SK-N-SH (cell line): Measurements from ENCODE around the gene MYOM1. TPM values are rescaled to one million over a fixed set of nuclear protein-coding genes. Genes with fewer than 3 reads are reported as not detected.

ENCODE experiments used
- CTCF ChIA-PET: fragments of 300-600, 350-600 bp; formaldehyde crosslinking; extraction: SDS; loops from one replicate; lab custom pipeline; 2021; lab: Yijun Ruan, JAX
- POLR2A ChIA-PET: fragments of 350-600 bp; sonication (Branson Sonifier 250); formaldehyde crosslinking; extraction: SDS; loops from one replicate; lab custom pipeline; 2020; ENCODE audit warnings: antibody characterized with exemption, inconsistent platforms; lab: Yijun Ruan, JAX
- DNase-seq: peaks from one replicate; pipeline ENCODE4 v3.0.0; 2012
- H2AFZ ChIP-seq: fragments of 200-600 bp; sonication (generic); 2 replicates; pipeline ENCODE4 v1.8.1; 2016; ENCODE audit warnings: antibody characterized with exemption, mild to moderate bottlenecking, low read depth
- H3F3A ChIP-seq: fragments of 200-600 bp; sonication (generic); replicated peaks from 2 replicates; pipeline ENCODE3; 2016; ENCODE audit warnings: antibody characterized with exemption, mild to moderate bottlenecking; ENCODE audit not compliant: insufficient read depth
- H3K27ac ChIP-seq, 2 experiments: fragments of 200-500 bp in 1 of 2; fragments of 200-600 bp in 1 of 2; sonication (Bioruptor generic) in 1 of 2; sonication (generic), shearing (Covaris generic) in 1 of 2; 2 replicates each; pipeline versions ENCODE4 v1.5.1 to v1.6.1; 2014 to 2016; ENCODE audit warnings: low read depth in 2 of 2, inconsistent platforms in 1 of 2, low read length in 1 of 2, mild to moderate bottlenecking in 1 of 2, mixed read lengths in 1 of 2
- H3K27me3 ChIP-seq: fragments of 200-600 bp; sonication (generic), shearing (Covaris generic); 2 replicates; pipeline ENCODE4 v1.6.1; 2016; ENCODE audit warnings: mixed run types; ENCODE audit not compliant: insufficient read depth
- H3K36me3 ChIP-seq, 2 experiments: fragments of 200-500 bp in 1 of 2; fragments of 200-600 bp in 1 of 2; sonication (Bioruptor generic) in 1 of 2; sonication (generic) in 1 of 2; replicated peaks in 1 of 2; 2 replicates each; pipeline versions ENCODE3 to v1.5.1; 2014 to 2016; ENCODE audit warnings: low read length in 1 of 2, mild to moderate bottlenecking in 1 of 2; ENCODE audit not compliant: insufficient read depth in 2 of 2, control insufficient read depth in 1 of 2
- H3K4me1 ChIP-seq, 2 experiments: fragments of 200-500 bp in 1 of 2; fragments of 200-600 bp in 1 of 2; sonication (Bioruptor generic) in 1 of 2; sonication (generic), shearing (Covaris generic) in 1 of 2; 2 replicates each; pipeline versions ENCODE4 v1.5.1 to v1.6.1; 2014 to 2016; ENCODE audit warnings: low read depth in 1 of 2, low read length in 1 of 2, mixed run types in 1 of 2; ENCODE audit not compliant: insufficient read depth in 2 of 2, control insufficient read depth in 1 of 2
- H3K4me2 ChIP-seq: fragments of 200-600 bp; sonication (generic), shearing (Covaris generic); 2 replicates; pipeline ENCODE4 v1.6.1; 2017; ENCODE audit warnings: mixed run types
- H3K4me3 ChIP-seq, 2 experiments: fragments of 200-500 bp in 1 of 2; fragments of 200-600 bp in 1 of 2; sonication (Bioruptor generic) in 1 of 2; sonication (generic), shearing (Covaris generic) in 1 of 2; 2 replicates each; pipeline versions ENCODE4 v1.5.1 to v1.8.1; 2014 to 2016; ENCODE audit warnings: low read depth in 2 of 2, inconsistent platforms in 1 of 2, low read length in 1 of 2, mild to moderate bottlenecking in 1 of 2, mixed read lengths in 1 of 2, moderate library complexity in 1 of 2
- H3K79me2 ChIP-seq: fragments of 200-600 bp; sonication (generic); 2 replicates; pipeline ENCODE4 v1.8.1; 2017; ENCODE audit warnings: mild to moderate bottlenecking; ENCODE audit not compliant: insufficient read depth
- H3K9ac ChIP-seq: fragments of 200-600 bp; sonication (generic); 2 replicates; pipeline ENCODE4 v1.6.1; 2017; ENCODE audit warnings: mixed run types
- H3K9me2 ChIP-seq: fragments of 200-600 bp; sonication (generic); 2 replicates; pipeline ENCODE4 v1.6.1; 2017; ENCODE audit warnings: mixed run types
- H3K9me3 ChIP-seq: fragments of 200-600 bp; sonication (generic); 2 replicates; pipeline ENCODE4 v1.6.1; 2017; ENCODE audit warnings: mixed run types, mild to moderate bottlenecking, moderate library complexity
- H4K20me1 ChIP-seq: fragments of 200-600 bp; sonication (generic); 2 replicates; pipeline ENCODE4 v1.6.1; 2017; ENCODE audit warnings: mild to moderate bottlenecking, mixed run types; ENCODE audit not compliant: insufficient read depth
- CTCF ChIP-seq: fragments of 200-600 bp; sonication (generic); IDR thresholded peaks from 2 replicates; pipeline ENCODE4 v1.6.1; 2017; ENCODE audit warnings: antibody characterized with exemption, mild to moderate bottlenecking, moderate library complexity
- ELF1 ChIP-seq: IDR thresholded peaks from 2 replicates; pipeline ENCODE4 v1.4.0; 2012
- EP300 ChIP-seq, 2 experiments: IDR thresholded peaks; 2 replicates each; pipeline versions ENCODE4 v1.4.0 to v1.6.1; 2012; ENCODE audit warnings: borderline replicate concordance in 1 of 2, low read depth in 1 of 2, low read length in 1 of 2
- FOXM1 ChIP-seq: IDR thresholded peaks from 2 replicates; pipeline ENCODE4 v1.4.0; 2012; ENCODE audit warnings: low read depth, mild to moderate bottlenecking
- MEF2A ChIP-seq: IDR thresholded peaks from 2 replicates; pipeline ENCODE4 v1.4.0; 2012; ENCODE audit warnings: low read depth, borderline replicate concordance
- NFIC ChIP-seq: IDR thresholded peaks from 2 replicates; pipeline ENCODE4 v1.4.0; 2012; ENCODE audit warnings: borderline replicate concordance
- PBX3 ChIP-seq: IDR thresholded peaks from 2 replicates; pipeline ENCODE4; 2012
- POLR2AphosphoS5 ChIP-seq: IDR thresholded peaks from 2 replicates; pipeline ENCODE4 v1.6.1; 2012; ENCODE audit warnings: low read depth, low read length
- RCOR1 ChIP-seq: fragments of 150-350 bp; IDR thresholded peaks from 2 replicates; pipeline ENCODE4 v1.6.1; 2017; ENCODE audit warnings: antibody characterized with exemption, low read length
- RXRA ChIP-seq: IDR thresholded peaks from 2 replicates; pipeline ENCODE4 v1.4.0; 2012; ENCODE audit warnings: low read depth, mild to moderate bottlenecking, borderline replicate concordance
- SMC3 ChIP-seq: IDR thresholded peaks from 2 replicates; pipeline ENCODE4 v1.6.1; 2012; ENCODE audit warnings: low read depth, low read length, improper control_type of control experiment
- TAF1 ChIP-seq: IDR thresholded peaks from 2 replicates; pipeline ENCODE4 v1.6.1; 2012; ENCODE audit warnings: low read depth, mild to moderate bottlenecking, low read length, moderate library complexity, borderline replicate concordance
- TCF12 ChIP-seq: IDR thresholded peaks from 2 replicates; pipeline ENCODE4 v1.4.0; 2012
- USF1 ChIP-seq: IDR thresholded peaks from 2 replicates; pipeline ENCODE4 v1.4.0; 2012; ENCODE audit warnings: low read depth, borderline replicate concordance
- WGBS: methylation state at CpG from one replicate; pipeline ENCODE4 v1.1.6; 2017; ENCODE audit warnings: low lambda C conversion rate; 5-methylcytosine and 5-hydroxymethylcytosine counted together
- polyA plus RNA-seq, 3 experiments: library from polyadenylated mRNA; depleted of rRNA; stranded (reverse); fragments of >200 nt; gene quantifications; 2 replicates each; pipeline ENCODE4 v1.2.3, GENCODE V29; 2012
- TF ChIP-seq, protein P1 (sequence below): fragments of 150-350 bp; IDR thresholded peaks from 2 replicates; pipeline ENCODE4 v1.6.1; 2016; ENCODE audit warnings: mild to moderate bottlenecking, low read depth, low read length
- TF ChIP-seq, protein P2 (sequence below): IDR thresholded peaks from 2 replicates; pipeline ENCODE4 v1.6.1; 2012; ENCODE audit warnings: mild to moderate bottlenecking, low read depth, low read length, moderate library complexity

MYOM1 gene
- polyA plus RNA-seq, 1 of the 3 experiments (the other 2 are of a cell fraction) = 0.07 TPM

GRCh38 chr18:3213300-3214059, 6.3 kb downstream of the MYOM1 start:
- Histone ChIP-seq H3K79me2 (no peaks in the 10 kb centered on the region), H4K20me1 (no peaks in the 10 kb centered on the region), H3K27me3 (no peaks in the 10 kb centered on the region), H3F3A (no peaks in the 10 kb centered on the region), H3K4me2 (no peak overlapping the region), H3K9me2 (no peaks in the 10 kb centered on the region), H3K27ac (no peak overlapping the region; a peak in 1 of 4 replicates), H3K4me1 (peaks cover 7% of the 10 kb centered on the region in 2 experiments; a peak in 3 of 4 replicates), H3K4me3 (no peak overlapping the region), H3K36me3 (no peaks in the 10 kb centered on the region), H3K9me3 (no peaks in the 10 kb centered on the region), H2AFZ (no peak overlapping the region), H3K9ac (no peak overlapping the region)
- peak; percentile 16 for DNase-seq
- POLR2A ChIA-PET = no interaction called here
- CTCF ChIA-PET = interaction anchor here (0.7 to 1.5 kb wide), 3 partner anchors 8 to 33 kb away, joined by 3 to 4 read pairs (median 3); no protein-coding TSS in a partner anchor
- TF ChIP-seq SMC3 (no peak), ELF1 (no peak), EP300 (IDR thresholded peaks at IDR 0.05; ENCODE audit: borderline replicate concordance in 1 of 2, low read depth in 1 of 2, low read length in 1 of 2) (no peak), RXRA (no peak), RCOR1 (no peak), USF1 (no peak)
- TF ChIP-seq, protein P1, sequence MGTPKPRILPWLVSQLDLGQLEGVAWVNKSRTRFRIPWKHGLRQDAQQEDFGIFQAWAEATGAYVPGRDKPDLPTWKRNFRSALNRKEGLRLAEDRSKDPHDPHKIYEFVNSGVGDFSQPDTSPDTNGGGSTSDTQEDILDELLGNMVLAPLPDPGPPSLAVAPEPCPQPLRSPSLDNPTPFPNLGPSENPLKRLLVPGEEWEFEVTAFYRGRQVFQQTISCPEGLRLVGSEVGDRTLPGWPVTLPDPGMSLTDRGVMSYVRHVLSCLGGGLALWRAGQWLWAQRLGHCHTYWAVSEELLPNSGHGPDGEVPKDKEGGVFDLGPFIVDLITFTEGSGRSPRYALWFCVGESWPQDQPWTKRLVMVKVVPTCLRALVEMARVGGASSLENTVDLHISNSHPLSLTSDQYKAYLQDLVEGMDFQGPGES = no peak
- WGBS = 63% methylated on average over 6 of the region's 6 CpGs

DNA sequence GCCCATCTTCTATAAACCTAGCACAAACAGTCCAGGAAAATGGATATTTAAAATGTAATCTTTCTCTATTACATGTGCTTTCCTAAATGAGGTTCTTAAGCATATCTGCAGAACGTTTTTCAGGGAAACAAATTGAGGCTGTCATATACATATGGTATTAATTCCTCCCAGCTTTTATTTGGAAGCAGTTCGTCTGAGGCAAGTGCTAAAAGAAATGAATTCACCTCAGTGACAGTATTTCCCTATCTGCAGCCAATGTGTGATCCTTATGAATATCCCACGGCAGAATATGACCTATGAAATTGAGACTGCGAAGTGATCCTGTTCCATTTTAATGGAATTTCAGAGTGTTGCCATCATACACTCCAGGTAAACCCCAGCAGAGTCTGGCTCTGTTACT, 7.1 kb downstream of the MYOM1 start:
- H3F3A ChIP-seq = no peaks in the 10 kb centered on the region
- H4K20me1 ChIP-seq = no peaks in the 10 kb centered on the region
- no peaks in the 10 kb centered on the region for H3K9me2 ChIP-seq
- 17% methylated on average over 4 of the region's 4 CpGs for WGBS
- no peaks in the 10 kb centered on the region for H3K36me3 ChIP-seq
- no peak overlapping the region for H3K4me3 ChIP-seq
- CTCF ChIA-PET = interaction anchor here (0.7 to 1.5 kb wide), 2 partner anchors 9 to 33 kb away, joined by 3 to 4 read pairs; no protein-coding TSS in a partner anchor
- no peak overlapping the region for H3K4me2 ChIP-seq
- TF ChIP-seq MEF2A (no peak), CTCF (no peak), EP300 (IDR thresholded peaks at IDR 0.05; ENCODE audit: borderline replicate concordance in 1 of 2, low read depth in 1 of 2, low read length in 1 of 2) (peak; percentile 24 to 44; a peak in 2 of 4 replicates), TAF1 (no peak), POLR2AphosphoS5 (peak; percentile 69), FOXM1 (no peak), PBX3 (peak; percentile 66), RCOR1 (peak; percentile 55; the same call in 1 of the 2 replicates), NFIC (0 out of 2 replicates have a peak, but pooled peaks have one; percentile 6), TCF12 (peak; percentile 94)
- TF ChIP-seq, protein P2, sequence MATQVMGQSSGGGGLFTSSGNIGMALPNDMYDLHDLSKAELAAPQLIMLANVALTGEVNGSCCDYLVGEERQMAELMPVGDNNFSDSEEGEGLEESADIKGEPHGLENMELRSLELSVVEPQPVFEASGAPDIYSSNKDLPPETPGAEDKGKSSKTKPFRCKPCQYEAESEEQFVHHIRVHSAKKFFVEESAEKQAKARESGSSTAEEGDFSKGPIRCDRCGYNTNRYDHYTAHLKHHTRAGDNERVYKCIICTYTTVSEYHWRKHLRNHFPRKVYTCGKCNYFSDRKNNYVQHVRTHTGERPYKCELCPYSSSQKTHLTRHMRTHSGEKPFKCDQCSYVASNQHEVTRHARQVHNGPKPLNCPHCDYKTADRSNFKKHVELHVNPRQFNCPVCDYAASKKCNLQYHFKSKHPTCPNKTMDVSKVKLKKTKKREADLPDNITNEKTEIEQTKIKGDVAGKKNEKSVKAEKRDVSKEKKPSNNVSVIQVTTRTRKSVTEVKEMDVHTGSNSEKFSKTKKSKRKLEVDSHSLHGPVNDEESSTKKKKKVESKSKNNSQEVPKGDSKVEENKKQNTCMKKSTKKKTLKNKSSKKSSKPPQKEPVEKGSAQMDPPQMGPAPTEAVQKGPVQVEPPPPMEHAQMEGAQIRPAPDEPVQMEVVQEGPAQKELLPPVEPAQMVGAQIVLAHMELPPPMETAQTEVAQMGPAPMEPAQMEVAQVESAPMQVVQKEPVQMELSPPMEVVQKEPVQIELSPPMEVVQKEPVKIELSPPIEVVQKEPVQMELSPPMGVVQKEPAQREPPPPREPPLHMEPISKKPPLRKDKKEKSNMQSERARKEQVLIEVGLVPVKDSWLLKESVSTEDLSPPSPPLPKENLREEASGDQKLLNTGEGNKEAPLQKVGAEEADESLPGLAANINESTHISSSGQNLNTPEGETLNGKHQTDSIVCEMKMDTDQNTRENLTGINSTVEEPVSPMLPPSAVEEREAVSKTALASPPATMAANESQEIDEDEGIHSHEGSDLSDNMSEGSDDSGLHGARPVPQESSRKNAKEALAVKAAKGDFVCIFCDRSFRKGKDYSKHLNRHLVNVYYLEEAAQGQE = no peak
- TF ChIP-seq, all 33 proteins: peak for 6
- DNase-seq = peak; percentile 54
- H3K27ac ChIP-seq = peak overlapping the region in 1 of 2 experiments; percentile 53; a peak in 1 of 4 replicates
- H3K27me3 ChIP-seq = no peaks in the 10 kb centered on the region
- no peak overlapping the region for H3K9ac ChIP-seq
- H3K79me2 ChIP-seq = no peaks in the 10 kb centered on the region
- no peak overlapping the region for H2AFZ ChIP-seq
- POLR2A ChIA-PET = no interaction called here
- no peaks in the 10 kb centered on the region for H3K9me3 ChIP-seq
- H3K4me1 ChIP-seq = peaks cover 7% of the 10 kb centered on the region in 2 experiments; a peak in 3 of 4 replicates
